Ectodermal cell (in vitro differentiated cells): ENCODE results near the gene MSL1.

ENCODE experiments used
- H3K27ac ChIP-seq: 2 replicates; pipeline ENCODE4 v1.7.0; 2013; ENCODE audit warnings: mild to moderate bottlenecking, low read depth, low read length; ENCODE audit not compliant: insufficient read depth, poor library complexity, severe bottlenecking
- H3K27me3 ChIP-seq: 2 replicates; pipeline ENCODE4 v1.7.0; 2013; ENCODE audit warnings: mild to moderate bottlenecking, low read length; ENCODE audit not compliant: insufficient read depth, control insufficient read depth, poor library complexity, severe bottlenecking
- H3K36me3 ChIP-seq: one replicate; pipeline ENCODE4 v1.7.0; 2013; ENCODE audit warnings: low read length; ENCODE audit not compliant: control insufficient read depth, insufficient read depth
- H3K4me1 ChIP-seq: one replicate; pipeline ENCODE4 v1.7.0; 2013; ENCODE audit warnings: low read length; ENCODE audit not compliant: control insufficient read depth, insufficient read depth
- H3K4me3 ChIP-seq: 2 replicates; pipeline ENCODE4 v1.7.0; 2013; ENCODE audit warnings: low read depth, low read length, control low read depth; ENCODE audit not compliant: insufficient read depth
- H3K9me3 ChIP-seq: 2 replicates; pipeline ENCODE4 v1.7.0; 2013; ENCODE audit warnings: mild to moderate bottlenecking, low read length, moderate library complexity; ENCODE audit not compliant: control insufficient read depth
- WGBS, 2 experiments: methylation state at CpG; one replicate each; pipeline ENCODE4 v1.1.7; 2013; ENCODE audit warnings: missing lambda C conversion rate in 2 of 2; 5-methylcytosine and 5-hydroxymethylcytosine counted together

The MSL1 gene

DNA sequence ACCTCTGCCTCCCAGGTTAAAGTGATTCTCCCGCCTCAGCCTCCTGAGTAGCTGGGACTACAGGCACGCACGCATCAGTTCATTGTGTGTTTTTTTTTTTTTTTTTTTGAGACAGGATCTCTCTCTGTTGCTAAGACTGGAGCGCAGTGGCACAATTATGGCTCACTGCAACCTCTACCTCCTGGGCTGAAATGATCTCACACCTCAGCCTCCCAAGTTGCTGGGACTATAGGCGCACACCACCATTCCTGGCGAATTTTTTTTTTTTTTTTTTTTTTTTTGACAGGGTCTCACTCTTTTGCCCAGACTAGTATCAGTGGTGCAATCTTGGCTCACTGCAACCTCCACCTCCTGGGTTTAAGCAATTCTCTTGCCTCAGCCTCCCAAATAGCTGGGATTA, 37.7 kb downstream of the MSL1 start:
- 91 to 95% methylated on average over 6 of the region's 6 CpGs for WGBS, 2 experiments
- Histone ChIP-seq H3K27ac (no peak overlapping the region), H3K27me3 (no peaks in the 10 kb centered on the region), H3K4me3 (no peak overlapping the region), H3K9me3 (no peaks in the 10 kb centered on the region), H3K4me1 (no peaks in the 10 kb centered on the region), H3K36me3 (peaks cover 36% of the 10 kb centered on the region)

DNA sequence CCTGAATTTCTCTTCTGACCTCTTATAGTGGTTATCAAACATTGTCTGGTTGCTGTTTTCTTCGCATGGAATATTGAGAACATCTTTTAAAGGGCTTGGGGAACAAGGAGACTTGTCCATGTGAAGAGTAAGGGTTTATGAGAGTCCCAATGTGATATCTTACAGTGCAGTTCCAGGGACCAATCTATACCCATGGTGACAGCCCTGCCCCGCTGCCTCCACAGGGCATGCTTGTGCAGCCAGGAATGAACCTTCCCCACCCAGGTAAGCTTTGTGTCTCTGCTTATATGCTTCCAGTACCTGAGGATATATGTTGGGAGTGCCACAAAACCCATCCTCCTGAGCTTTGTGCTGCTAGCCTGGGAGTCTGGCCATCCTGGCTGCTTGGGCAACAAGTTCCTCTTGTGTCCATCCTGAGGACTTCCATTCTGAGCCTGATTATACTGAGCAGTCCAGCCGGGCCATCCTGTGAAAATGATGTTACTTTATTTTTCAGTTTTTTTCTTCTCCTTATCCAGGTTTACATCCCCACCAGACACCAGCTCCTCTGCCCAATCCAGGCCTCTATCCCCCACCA, 46.0 kb downstream of the MSL1 start:
- WGBS, 2 experiments = 91 to 100% methylated on average over 3 of the region's 3 CpGs
- Histone ChIP-seq H3K36me3 (peaks cover 72% of the 10 kb centered on the region), H3K4me1 (no peaks in the 10 kb centered on the region), H3K27ac (peak overlapping the region; percentile 75), H3K9me3 (no peaks in the 10 kb centered on the region), H3K4me3 (no peak overlapping the region), H3K27me3 (no peaks in the 10 kb centered on the region)

DNA sequence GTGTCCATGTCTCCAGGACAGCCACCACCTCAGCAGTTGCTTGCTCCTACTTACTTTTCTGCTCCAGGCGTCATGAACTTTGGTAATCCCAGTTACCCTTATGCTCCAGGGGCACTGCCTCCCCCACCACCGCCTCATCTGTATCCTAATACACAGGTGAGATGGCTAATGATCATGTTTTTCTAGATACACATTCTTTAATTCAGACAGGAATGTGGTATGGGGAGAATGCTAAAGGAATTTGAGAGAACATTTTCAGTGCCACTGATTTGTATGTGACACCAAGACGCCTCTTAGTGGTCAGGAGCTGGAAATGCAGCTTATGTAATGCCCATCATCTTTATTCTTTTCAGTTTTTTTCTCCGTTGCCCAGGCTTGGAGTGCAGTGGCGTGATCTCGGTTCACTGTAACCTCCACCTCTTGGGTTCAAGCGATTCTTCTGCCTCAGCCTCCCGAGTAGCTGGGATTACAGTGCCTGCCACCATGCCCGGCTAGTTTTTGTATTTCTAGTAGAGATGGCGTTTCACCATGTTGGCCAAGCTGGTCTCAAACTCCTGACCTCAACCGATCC, 46.6 kb downstream of the MSL1 start:
- Histone ChIP-seq H3K4me1 (no peaks in the 10 kb centered on the region), H3K27me3 (no peaks in the 10 kb centered on the region), H3K36me3 (peaks cover 71% of the 10 kb centered on the region), H3K9me3 (no peaks in the 10 kb centered on the region), H3K27ac (peak overlapping the region; percentile 75), H3K4me3 (no peak overlapping the region)
- WGBS, 2 experiments = 73 to 74% methylated on average over 10 to 11 of the region's 11 CpGs

DNA sequence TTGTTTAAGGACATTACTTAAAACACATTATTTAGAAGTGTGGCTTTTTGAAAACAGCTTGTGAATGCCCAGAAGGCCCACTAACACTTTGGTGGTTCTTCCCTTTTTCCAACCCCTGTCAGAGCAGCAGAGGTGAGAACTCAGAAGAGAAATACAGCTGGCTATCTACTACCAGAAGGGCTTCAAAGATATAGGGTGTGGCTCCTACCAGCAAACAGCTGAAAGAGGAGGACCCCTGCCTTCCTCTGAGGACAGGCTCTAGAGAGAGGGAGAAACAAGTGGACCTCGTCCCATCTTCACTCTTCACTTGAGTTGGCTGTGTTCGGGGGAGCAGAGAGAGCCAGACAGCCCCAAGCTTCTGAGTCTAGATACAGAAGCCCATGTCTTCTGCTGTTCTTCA, 48.6 kb downstream of the MSL1 start:
- Histone ChIP-seq H3K27ac (no peak overlapping the region), H3K4me1 (no peaks in the 10 kb centered on the region), H3K27me3 (no peaks in the 10 kb centered on the region), H3K9me3 (no peaks in the 10 kb centered on the region), H3K4me3 (no peak overlapping the region), H3K36me3 (peaks cover 61% of the 10 kb centered on the region)
- WGBS, 2 experiments = 94 to 96% methylated on average over 2 of the region's 2 CpGs

DNA sequence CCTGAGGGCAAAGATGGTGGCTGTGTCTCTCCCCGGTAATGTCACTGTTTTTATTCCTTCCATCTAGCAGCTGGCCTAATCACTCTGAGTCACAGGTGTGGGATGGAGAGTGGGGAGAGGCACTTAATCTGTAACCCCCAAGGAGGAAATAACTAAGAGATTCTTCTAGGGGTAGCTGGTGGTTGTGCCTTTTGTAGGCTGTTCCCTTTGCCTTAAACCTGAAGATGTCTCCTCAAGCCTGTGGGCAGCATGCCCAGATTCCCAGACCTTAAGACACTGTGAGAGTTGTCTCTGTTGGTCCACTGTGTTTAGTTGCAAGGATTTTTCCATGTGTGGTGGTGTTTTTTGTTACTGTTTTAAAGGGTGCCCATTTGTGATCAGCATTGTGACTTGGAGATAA, 50.0 kb downstream of the MSL1 start:
- Histone ChIP-seq H3K36me3 (peaks cover 60% of the 10 kb centered on the region), H3K4me1 (peaks cover 12% of the 10 kb centered on the region), H3K27me3 (no peaks in the 10 kb centered on the region), H3K9me3 (no peaks in the 10 kb centered on the region), H3K27ac (no peak overlapping the region), H3K4me3 (no peak overlapping the region)
- WGBS, 2 experiments = 96 to 100% methylated on average over 1 of the region's 1 CpG

DNA sequence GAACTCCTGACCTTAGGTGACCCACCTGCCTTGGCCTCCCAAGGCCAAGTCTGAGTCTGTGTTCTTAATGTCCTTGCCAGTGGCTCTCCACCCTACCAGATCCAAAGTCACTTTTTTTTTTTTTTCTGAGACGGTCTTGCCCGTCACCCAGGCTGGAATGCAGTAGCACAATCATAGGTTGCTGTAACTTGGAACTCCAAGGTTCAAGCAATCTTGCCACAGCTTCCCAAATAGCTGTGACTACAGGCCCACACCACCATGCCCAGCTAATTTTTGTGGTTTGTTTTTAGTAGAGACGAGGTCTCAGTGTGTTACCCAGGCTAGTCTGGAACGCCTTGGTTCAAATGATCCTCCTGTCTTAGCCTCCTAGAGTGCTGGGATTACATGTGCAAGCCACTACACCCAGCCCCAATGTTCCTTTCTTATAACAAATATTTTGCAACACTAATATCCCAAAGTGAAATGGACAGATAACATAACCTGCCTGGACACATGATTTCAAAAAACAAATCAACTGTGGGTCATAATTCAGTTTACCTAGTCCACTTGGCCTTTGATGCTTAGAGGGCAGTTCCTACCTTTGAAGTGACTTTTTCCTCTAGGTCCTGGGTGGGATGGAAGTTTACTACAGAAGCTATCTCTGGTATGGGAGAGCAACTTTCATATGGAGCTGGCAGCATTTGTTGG, 51.5 kb downstream of the MSL1 start:
- Histone ChIP-seq H3K27me3 (no peaks in the 10 kb centered on the region), H3K9me3 (no peaks in the 10 kb centered on the region), H3K27ac (no peak overlapping the region), H3K4me1 (peaks cover 12% of the 10 kb centered on the region), H3K4me3 (no peak overlapping the region), H3K36me3 (peaks cover 48% of the 10 kb centered on the region)
- 94 to 96% methylated on average over 4 of the region's 4 CpGs for WGBS, 2 experiments

DNA sequence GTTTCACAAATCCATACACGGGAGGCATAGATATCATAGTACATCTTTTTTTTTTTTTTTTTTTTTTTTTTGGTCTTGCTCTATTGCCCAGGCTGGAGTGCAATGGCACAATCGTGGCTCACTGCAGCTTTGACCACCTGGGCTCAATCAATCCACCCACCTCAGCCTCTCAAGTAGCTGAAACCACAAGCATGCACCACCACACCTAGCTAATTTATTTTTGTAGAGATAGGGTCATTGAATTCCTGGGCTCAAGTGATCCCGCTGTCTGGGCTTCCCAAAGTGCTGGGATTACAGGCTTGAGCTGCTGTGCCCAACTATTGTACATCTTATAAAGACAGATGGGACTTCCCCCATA, 52.0 kb downstream of the MSL1 start:
- no peak overlapping the region for H3K27ac ChIP-seq
- WGBS, 2 experiments = 89% methylated on average over 3 of the region's 3 CpGs
- H3K27me3 ChIP-seq = no peaks in the 10 kb centered on the region
- peaks cover 12% of the 10 kb centered on the region for H3K4me1 ChIP-seq
- peaks cover 44% of the 10 kb centered on the region for H3K36me3 ChIP-seq
- H3K9me3 ChIP-seq = no peaks in the 10 kb centered on the region
- H3K4me3 ChIP-seq = no peak overlapping the region

DNA sequence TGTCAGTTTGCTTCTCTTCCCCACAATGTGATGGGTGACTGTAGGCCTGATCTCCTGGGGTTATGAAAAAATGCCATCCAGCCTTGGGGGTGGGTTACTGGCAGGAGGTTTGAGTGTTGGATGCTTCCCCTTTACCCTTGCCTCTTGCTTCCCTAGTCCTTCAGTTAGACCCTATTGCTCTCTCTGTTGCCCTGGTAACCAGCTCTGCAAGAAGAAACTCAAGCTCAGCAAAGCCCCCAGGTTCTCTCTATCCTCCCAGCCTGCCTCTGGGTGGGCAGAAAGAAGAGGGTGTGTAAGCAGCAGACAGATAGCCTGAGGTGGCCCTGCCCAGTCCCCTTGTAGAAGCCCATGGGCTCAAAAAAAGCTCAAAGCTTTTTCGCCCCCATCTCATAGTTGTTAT, 52.7 kb downstream of the MSL1 start:
- H3K36me3 ChIP-seq = peaks cover 36% of the 10 kb centered on the region
- H3K9me3 ChIP-seq = no peaks in the 10 kb centered on the region
- no peak overlapping the region for H3K4me3 ChIP-seq
- H3K27ac ChIP-seq = peak overlapping the region; percentile 46
- WGBS, 2 experiments = 96% methylated on average over 1 of the region's 1 CpG
- no peaks in the 10 kb centered on the region for H3K27me3 ChIP-seq
- H3K4me1 ChIP-seq = peaks cover 12% of the 10 kb centered on the region

DNA sequence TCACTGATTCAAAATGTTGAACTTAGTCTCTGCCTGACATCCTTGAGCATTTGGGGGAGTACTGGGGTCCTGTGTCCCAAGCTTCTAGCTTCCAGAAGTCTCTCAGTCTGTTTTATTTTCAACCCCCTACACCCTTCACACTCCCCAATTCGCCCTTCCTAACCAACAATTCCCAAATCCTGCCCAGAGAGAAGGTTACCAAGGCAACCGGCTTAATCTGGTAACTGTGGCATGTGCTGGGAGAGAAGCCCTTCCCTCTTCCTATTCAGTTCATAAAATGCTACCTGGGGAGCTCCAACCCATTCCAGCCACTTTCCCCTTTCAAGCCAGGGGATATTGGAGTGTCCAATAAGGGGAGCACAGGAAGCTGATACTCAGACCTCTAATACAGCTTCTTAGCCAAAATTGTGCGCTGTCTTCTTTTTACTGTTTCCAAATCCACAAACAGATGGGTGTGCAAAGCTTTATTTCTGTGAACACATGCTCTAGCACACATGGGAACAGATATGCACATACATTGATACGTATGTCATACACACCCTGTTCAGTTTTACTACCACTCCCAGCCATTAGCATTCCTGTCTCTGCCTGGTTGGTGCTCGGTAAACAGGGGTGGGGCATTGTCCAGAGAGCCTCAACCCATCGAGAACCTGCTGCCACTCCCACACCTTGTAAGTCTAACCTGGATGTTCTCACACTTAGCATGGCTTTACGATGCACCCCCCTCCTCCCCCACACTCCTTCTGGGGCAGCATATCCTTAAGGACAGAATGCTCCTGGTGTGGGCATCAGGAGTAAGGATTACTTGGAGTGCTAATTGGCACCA, 54.4 kb downstream of the MSL1 start:
- Histone ChIP-seq H3K4me3 (no peak overlapping the region), H3K27ac (no peak overlapping the region), H3K4me1 (peaks cover 12% of the 10 kb centered on the region), H3K36me3 (peaks cover 21% of the 10 kb centered on the region), H3K27me3 (no peaks in the 10 kb centered on the region), H3K9me3 (no peaks in the 10 kb centered on the region)
- WGBS, 2 experiments = 86 to 88% methylated on average over 7 of the region's 7 CpGs

DNA sequence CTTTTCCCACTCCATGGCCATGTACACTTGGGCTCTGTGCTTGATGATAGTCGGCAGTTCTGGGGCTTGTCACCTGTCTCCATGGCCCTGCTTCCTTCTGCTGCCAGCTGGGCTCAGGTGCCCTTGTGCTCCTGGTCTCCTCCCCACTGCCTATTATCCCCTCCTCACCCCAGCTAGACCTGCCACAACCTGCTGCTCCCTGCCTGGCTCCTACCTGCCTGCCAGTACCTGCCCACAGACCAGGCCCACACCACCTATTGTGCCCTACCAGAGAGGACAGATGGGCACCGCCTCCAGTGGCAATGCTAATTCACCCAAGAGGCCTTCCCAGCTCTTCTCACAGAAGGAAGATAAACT, 55.0 kb downstream of the MSL1 start:
- Histone ChIP-seq H3K9me3 (no peaks in the 10 kb centered on the region), H3K27ac (no peak overlapping the region), H3K4me3 (no peak overlapping the region), H3K4me1 (peaks cover 12% of the 10 kb centered on the region), H3K27me3 (no peaks in the 10 kb centered on the region), H3K36me3 (peaks cover 15% of the 10 kb centered on the region)
- 93 to 97% methylated on average over 2 of the region's 2 CpGs for WGBS, 2 experiments
